Left ventricle myocardium superior (tissue), 1 donor: ENCODE measurements around the gene SNAPIN. TPM values are rescaled to one million over a fixed set of nuclear protein-coding genes. Genes with fewer than 3 reads are reported as not detected.
A peak's percentile ranks its signal among the peaks of the same experiment; 100 is the strongest.
"Not testable (repeated sequence)": the region's sequence is repeated elsewhere in the genome, so short reads cannot be mapped to it uniquely, and the experiment has no call there.

Experiments used
- ATAC-seq: fragments of 200-7000 bp; cut with Tn5 transposase; one replicate; pipeline ENCODE4 v1.9.1; 2020; ENCODE audit warnings: mild to moderate bottlenecking, moderate library complexity
- DNase-seq: peaks from one replicate; pipeline ENCODE4 v3.0.0-alpha.2; 2020
- intact Hi-C: fragments of 100-400 bp; cut with micrococcal nuclease; formaldehyde crosslinking; loops from one replicate; pipeline ENCODE4 v1.11.0; 2022
- total RNA-seq: library from RNA; stranded (reverse); fragmentation: NEBNext Ultra II Directional; extraction: Animal tissue kit (Norgen Biotek cat#: 25700); gene quantifications from one replicate; pipeline ENCODE4 v1.2.1, GENCODE V29; 2021
- donor health status: DM: no; HTN: yes; CAD: no; lungs with severe emphysema.

SNAPIN gene
- total RNA-seq, 1 donor from 2014 or later: 60.1 TPM

DNA sequence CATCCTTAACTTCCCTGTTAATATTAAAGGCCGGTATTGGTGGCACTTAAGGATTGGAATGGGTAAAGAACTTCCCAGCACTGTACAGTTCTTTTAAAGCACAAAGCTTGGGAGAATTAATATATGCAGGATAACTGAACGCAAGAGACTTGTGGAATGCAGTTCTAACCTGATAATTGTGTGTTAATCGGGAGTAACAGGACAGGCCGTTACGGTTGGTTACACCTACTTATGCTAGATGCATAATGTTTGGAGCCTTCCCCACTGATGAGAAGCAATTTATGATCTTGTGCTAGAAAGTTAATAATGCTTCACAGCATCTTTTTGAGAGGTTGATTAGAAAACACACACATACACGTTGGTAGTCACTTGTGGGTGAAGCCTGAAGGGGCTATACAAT is 17.6 kb upstream of the SNAPIN start:
- ATAC-seq (no peak), DNase-seq (no peak)
- intact Hi-C loops: no loop called here

DNA sequence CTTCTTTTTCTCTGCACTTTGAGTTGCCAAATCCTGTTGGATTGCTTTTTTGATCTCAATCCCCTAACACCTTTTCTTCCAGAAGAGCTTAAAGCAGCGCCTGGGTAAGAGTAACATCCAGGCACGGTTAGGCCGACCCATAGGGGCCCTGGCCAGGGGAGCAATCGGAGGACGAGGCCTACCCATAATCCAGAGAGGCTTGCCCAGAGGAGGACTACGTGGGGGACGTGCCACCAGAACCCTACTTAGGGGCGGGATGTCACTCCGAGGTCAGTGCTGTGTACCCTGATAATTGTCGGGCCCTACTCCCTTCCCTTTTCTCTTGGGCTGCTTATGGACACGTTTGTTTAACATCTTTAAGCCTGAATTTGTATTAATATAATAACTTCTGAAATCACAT is 16.3 kb upstream of the SNAPIN start:
- DNase-seq: no peak
- intact Hi-C loops: no loop called here
- no peak for ATAC-seq

DNA sequence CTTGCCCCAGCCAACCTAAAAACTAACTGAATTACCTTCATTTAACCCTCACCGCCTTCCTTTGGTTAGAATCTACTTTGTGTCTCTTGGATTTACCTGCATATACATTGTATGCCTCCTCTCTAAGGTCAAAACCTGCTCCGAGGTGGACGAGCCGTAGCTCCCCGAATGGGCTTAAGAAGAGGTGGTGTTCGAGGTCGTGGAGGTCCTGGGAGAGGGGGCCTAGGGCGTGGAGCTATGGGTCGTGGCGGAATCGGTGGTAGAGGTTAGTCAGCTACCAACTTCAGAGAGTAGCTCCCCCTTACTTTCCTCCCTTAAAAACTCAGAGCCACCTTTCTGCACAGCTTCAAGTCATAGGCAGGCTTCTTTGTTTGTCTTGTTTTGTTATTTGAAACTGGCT is 15.4 kb upstream of the SNAPIN start:
- no peak for ATAC-seq
- DNase-seq: no peak
- intact Hi-C loops: no loop called here

DNA sequence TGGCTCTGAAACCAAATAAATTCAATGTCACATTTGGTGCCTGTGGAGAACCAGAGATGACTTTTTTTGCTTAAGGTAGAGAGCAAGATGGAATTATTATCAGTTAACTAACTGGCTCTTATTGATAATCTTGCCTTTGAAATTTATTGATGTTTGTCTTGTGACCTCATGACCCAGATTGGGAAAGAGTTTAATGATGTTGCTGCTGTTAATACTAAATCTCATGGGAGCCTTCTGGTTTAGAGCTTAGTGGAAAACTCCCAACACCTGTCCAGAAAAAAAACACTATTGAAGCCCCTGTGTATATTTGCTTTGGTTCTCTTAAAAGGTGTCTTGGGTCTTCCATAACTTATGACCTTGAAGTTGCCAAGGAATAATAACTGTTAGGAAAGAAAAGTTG is 14.7 kb upstream of the SNAPIN start:
- intact Hi-C loops: no loop called here
- ATAC-seq: no peak
- DNase-seq: no peak

DNA sequence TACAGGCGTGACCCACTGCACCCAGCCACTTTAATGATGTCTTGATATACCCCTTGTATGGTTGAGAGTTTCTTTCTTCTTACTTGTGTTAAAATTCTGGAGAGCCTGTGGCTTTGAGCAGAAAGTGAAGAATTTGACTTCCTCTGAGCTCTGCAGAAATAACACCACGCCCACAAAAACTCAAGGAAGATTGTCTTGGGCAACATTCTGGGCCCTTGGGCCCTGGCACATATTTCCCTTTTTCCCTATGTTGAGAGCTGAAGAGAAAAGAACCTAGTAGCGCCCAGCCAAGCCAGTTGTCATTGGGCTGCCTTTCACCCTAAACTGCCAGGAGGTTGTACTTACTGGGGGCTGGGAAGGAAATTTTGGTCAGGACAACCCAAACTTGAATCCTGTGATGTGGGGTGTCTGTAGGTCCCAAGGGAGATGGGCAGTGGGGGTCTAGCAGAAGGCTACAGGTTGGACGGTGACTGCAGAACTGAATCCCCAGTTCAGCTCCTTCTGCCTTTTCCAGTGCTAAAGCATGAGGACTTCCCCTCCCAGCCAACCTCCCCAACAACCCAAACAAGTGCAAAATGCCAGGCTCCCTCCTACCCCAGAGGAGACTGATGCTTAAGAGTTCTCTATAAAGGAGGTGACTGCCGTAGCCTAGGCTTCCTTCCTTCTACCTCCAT is 11.7 kb upstream of the SNAPIN start:
- ATAC-seq (peak; percentile 5), DNase-seq (peak; percentile 21)
- intact Hi-C loops: no loop called here

DNA sequence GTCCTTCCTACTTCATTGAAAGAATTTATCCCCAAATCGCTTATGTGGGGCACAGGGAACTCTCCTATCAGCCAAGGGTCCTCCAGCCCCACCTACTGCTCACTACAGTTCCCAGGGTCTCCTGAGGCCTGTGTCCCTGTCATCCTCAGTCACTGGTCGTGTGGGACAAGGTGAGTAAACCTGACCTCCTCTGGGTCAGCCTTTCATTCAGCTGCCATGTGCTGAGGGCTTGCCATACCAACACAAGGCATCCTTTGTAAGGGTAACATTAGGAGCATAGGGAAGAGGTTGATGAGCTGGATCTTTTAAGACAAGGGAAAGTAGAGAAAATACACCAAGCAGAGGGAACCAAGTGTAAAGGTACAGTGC is 11.2 kb upstream of the SNAPIN start:
- DNase-seq: no peak
- ATAC-seq: peak; percentile 4
- intact Hi-C loops: no loop called here

DNA sequence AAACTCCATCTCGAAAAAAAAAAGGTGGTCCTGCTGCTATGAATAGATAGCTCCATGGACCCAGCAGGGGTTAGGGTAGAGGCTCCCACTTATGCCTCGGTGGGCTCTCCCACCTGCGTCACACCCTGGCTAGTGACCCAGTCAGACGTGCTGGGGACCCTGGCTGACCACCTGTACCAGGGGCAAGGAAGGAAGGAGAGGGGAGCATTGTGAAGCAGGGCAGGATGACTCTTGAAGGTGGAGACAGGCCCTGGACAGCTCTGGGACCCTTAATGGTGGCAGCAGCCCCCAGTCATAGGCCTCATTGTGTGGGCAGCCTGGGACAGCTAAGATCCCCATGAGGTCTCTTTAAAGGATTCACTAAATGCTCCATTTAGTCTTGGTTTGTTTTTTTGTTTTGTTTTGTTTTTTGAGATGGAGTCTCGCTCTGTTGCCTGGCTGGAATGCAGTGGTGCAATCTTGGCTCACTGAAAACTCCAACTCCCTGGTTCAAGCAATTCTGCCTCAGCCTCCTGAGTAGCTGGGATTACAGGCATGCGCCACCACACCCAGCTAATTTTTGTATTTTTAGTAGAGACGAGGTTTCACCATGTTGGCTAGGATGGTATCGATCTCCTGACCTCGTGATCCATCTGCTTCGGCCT is 10.4 kb upstream of the SNAPIN start:
- intact Hi-C loops: no loop called here
- DNase-seq (no peak), ATAC-seq (peak; percentile 8)

DNA sequence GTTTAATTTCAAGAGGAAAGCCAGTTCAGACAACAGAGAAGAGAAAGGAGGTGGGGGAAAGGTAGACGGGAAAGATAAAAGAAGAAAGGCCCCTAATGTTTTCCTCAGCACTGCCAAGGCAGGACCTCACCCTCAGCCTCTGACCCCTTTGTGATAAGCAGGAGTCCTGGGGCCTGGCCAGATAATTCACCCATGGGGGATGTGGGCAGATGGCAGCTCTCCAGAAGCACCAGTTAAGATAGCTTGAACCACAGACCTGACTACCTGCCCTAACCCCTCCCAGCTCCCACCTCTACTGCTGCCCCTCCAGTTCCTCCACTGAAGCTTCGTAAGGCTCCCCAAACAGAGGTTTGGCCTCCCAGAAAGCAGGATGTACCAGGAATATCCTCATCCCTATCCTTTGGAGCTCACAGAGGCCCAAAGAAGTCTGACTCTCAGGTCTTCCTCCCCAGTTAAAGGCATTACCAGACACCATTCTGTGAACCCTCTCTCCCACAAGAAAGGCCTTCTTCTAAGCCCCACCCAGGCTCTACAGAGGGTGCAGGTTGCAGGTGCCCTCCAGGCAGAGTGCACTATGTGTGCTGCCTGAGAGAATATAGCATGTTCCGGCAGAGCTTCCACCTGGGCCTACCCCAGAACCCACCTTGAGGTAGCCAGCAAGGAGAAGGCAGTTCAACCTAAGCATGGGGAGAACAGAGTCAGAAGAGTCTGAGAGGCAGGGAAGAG is 9.2 kb upstream of the SNAPIN start:
- ATAC-seq: peak; percentile 3
- intact Hi-C loops: no loop called here
- no peak for DNase-seq

DNA sequence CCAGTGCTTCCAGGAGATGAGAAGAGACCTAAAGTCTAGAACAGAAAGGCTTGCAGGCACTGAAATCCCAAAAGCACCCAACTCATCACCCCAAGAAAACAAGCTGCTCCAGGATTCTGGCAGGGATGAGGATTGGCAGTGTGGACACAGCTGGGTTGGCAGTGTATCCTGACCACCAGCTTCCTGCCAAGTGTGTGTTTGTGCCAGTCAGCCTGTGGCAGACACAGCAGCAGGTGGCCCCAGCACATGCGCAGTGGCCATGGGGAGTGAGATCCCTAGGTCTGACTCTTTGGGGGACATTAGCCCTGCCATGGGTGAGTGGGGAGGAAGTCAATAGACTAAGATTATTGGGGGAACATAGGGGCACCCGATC is 8.7 kb upstream of the SNAPIN start:
- intact Hi-C loops: no loop called here
- ATAC-seq (peak; percentile 79), DNase-seq (peak; percentile 82)

DNA sequence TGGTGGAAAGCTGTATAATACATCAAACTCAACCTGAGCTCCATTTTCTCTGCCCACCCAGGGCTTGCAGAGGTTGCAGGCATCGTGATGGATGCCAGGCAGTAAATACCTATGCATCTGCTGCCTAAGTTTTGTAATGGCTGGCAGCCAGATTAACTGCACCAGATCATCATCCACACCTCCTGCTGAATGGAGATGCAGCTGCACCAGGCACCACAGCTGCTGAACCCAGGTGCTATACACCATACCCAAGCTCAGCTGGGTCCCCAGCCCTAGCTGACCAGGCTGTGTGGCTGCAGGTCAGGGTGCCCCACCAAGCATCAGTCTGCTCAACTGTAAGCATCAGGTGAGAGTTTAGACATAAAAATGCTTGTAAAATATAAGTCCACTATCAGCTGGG is 6.7 kb upstream of the SNAPIN start:
- ATAC-seq (no peak), DNase-seq (no peak)
- intact Hi-C loops: no loop called here

DNA sequence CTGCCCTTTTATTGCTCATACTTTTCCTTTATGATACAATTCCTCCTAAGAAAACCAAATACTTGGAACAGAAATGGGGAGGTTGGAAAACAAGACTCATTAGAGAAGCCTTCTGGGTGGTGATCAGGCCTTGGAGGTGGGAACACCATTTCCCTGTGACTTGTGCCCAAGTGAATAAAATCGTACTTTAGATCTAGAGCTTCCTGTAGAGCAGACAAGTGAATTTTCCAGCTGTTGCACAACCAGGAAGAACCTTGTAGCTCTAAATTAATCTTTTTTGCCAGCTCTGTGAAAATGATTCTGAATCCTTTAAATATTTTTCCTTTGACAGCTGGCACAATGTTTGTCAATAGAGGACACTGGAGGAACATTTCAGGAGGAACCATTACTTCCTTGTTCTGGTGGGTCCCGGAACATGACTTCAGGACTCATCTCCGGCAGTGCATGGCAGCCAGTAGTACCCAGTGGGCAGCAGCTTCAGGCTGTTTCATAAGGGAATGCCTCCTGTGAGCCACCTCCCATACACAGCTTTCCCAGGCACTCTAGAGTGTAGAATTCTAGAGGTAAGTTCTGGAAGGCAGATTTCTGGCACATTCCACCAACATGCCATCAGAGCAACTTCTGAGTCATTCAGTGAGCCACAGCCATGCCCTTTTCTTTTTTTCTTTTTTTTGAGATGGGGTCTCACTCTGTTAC is 5.5 kb upstream of the SNAPIN start:
- DNase-seq: no peak
- peak; percentile 22 for ATAC-seq
- intact Hi-C loops: no loop called here

GRCh38 chr1:153655333-153655732 is 3.2 kb upstream of the SNAPIN start:
- DNase-seq (no peak), ATAC-seq (no peak)
- intact Hi-C loops: no loop called here

DNA sequence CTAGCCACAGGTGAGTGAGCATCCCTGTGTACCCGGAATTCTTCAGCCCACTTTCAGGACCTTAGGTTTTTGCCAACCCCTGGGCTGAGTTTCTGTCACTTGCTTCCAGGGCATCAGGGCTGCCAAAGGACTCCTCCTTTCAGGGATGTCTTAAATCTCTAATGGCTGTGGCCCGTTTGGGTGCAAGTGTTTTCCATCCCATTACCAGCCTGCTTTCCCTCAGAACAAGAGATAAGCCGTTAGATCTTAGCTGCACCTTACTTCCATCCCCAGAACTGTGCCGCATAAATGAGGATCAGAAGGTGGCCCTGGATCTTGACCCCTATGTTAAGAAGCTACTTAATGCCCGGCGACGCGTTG is 652 bp downstream of the SNAPIN start:
- DNase-seq (no peak), ATAC-seq (no peak)
- intact Hi-C loops: no loop called here

- DNase-seq: no peak
Measured at GRCh38 chr1:153659656-153660055, 1.2 kb downstream of the SNAPIN start.

DNA sequence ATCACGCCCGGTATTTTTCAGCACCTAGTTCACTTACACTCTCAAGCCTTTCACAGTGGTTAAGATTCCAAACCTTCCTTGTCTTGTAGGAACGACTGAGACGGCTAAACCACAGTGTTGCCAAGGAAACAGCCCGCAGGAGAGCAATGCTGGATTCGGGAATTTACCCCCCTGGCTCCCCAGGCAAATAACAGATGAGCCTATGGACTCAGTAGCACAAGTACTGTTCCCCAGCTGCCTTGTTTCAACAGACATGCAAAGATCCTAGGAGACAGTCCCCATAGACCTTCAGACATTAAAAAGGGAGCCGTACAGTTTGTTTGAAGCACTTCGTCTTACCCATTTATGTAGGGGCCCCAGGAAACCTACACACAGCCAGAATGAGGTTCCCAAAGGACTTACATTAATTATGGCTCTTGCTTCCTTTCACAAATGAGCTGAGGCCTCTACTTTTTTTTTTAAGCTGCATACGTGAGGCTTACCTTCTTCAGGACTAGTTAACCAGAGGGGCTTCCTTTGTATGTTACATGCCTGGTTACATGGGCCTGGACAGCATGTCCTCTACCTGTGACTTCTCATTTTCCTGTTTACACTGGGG is 2.7 kb downstream of the SNAPIN start:
- intact Hi-C loops: no loop called here
- no peak for DNase-seq
- ATAC-seq: no peak

More at GRCh38 chr1:153659656-153660055, 1.2 kb downstream of the SNAPIN start:
- no peak for ATAC-seq
- intact Hi-C loops: no loop called here

DNA sequence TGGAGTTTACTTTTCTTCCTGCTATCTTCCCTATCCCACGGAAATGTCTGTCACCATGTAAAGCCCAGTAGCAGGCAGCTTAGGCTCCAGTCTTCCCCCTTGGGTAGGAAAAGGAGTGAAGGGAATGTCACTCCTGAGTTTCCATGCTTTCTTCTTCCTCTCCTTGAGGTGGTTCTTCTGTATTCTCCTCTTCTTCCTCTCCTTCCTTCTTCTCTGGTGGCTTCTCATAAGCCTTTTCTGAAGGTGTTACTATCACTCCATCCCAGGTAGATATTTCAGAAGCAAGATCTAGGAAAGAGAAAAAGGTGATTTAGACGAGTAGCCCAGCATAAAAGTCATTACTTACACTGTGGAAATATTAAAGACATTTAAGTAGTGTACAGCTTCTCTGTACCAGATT is 3.8 kb downstream of the SNAPIN start:
- no peak for ATAC-seq
- no peak for DNase-seq
- intact Hi-C loops: no loop called here

DNA sequence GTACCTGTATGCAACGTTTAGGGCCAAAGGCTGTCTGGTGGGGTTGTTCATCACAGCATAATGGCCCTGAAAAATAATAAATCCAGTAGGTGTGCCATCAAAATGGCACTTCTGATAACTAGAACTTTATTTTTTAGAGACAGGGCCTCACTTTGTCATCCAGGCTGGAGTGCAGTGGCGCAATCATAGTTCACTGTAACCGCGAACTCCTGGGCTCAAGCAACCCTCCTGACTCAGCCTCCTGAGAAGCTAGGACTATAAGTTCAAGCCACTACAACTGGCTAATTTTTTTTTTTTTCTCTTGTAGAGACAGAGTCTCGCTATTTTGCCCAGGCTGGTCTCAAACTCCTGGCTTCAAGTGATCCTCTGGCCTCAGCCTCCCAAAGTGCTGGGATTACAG is 4.7 kb downstream of the SNAPIN start:
- intact Hi-C loops: no loop called here
- DNase-seq: no peak
- ATAC-seq: no peak

GRCh38 chr1:153667439-153667838 is 8.9 kb downstream of the SNAPIN start:
- DNase-seq: no peak
- intact Hi-C loops: no loop called here
- ATAC-seq: no peak

GRCh38 chr1:153668672-153669071 is 10.2 kb downstream of the SNAPIN start:
- intact Hi-C loops, DNase-seq, ATAC-seq: not testable (repeated sequence)

- ATAC-seq (no peak), DNase-seq (no peak)
- intact Hi-C loops: no loop called here
Measured at GRCh38 chr1:153669606-153670005, 11.1 kb downstream of the SNAPIN start.
